Colonic mucosa (tissue), 4 donors: ENCODE data around the gene LEMD2. TPM values are rescaled to one million over a fixed set of nuclear protein-coding genes. Genes with fewer than 3 reads are reported as not detected.

ENCODE experiments used
- DNase-seq: peaks from one replicate; pipeline ENCODE4 v3.0.0-alpha.2; 2020
- H3K27ac ChIP-seq: fragments of 200-600 bp; one replicate; pipeline ENCODE4 v1.8.0; 2021
- H3K27me3 ChIP-seq: fragments of 200-600 bp; one replicate; pipeline ENCODE4 v1.8.0; 2021
- H3K36me3 ChIP-seq: fragments of 200-600 bp; one replicate; pipeline ENCODE4 v1.8.0; 2021
- H3K4me1 ChIP-seq: fragments of 200-600 bp; one replicate; pipeline ENCODE4 v1.8.0; 2021; ENCODE audit warnings: mild to moderate bottlenecking
- H3K4me3 ChIP-seq: fragments of 200-600 bp; one replicate; pipeline ENCODE4 v1.8.0; 2021
- H3K9ac ChIP-seq, 2 donors: one replicate each; pipeline ENCODE4 v1.7.0; 2013; ENCODE audit warnings: control low read depth in 2 of 2, low read depth in 2 of 2, low read length in 2 of 2
- H3K9me3 ChIP-seq: fragments of 200-600 bp; one replicate; pipeline ENCODE4 v1.8.0; 2021
- intact Hi-C: fragments of 100-400 bp; cut with DNase I; formaldehyde crosslinking; loops from one replicate; pipeline ENCODE4 v1.14.1; 2022
- total RNA-seq, 2 donors: library from RNA; stranded (reverse); fragmentation: NEBNext Ultra II Directional in 1 of 2; extraction: Animal tissue kit (Norgen Biotek cat#: 25700) in 1 of 2; gene quantifications; one replicate each; pipeline ENCODE4 v1.2.1, GENCODE V29; 2021
- TF ChIP-seq, protein P1 (sequence below): fragments of 200-600 bp; IDR thresholded peaks from one replicate; pipeline ENCODE4 v1.8.0; 2022; ENCODE audit warnings: antibody characterized with exemption, mild to moderate bottlenecking
- donor health status: healthy.
- donor health status: DM: no; HTN: no; CAD: no.
- donor health status: DM: no; HTN: no; CAD: no.

LEMD2 gene
- total RNA-seq, 2 donors from 2014 or later, result 61.6 to 68.1 TPM

DNA sequence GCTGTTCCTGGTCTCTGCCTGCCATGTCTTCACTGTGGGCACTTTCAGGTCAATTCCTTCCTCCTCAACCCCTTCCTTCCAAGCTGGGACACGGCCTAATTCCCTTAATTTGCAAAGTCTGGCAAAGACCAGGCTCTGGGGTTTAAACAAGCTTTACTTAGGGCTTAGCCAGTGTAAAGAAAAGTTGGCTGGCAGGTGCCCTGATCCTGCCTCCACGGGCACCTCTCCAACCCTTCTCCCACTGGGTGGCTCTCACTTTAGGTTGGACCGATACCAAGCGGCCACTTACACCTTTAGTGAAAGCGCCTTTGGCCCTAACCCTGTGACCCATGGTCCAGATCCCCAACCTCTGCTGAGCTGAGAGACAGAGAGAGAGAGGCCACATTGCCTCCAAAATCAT lies 28.6 kb upstream of the LEMD2 start:
- no peak overlapping the region for H3K4me3 ChIP-seq
- intact Hi-C loops, result no loop called here
- no peaks in the 10 kb centered on the region for H3K9me3 ChIP-seq
- no peaks in the 10 kb centered on the region for H3K36me3 ChIP-seq
- H3K9ac ChIP-seq, result no peak overlapping the region
- TF ChIP-seq, protein P1, sequence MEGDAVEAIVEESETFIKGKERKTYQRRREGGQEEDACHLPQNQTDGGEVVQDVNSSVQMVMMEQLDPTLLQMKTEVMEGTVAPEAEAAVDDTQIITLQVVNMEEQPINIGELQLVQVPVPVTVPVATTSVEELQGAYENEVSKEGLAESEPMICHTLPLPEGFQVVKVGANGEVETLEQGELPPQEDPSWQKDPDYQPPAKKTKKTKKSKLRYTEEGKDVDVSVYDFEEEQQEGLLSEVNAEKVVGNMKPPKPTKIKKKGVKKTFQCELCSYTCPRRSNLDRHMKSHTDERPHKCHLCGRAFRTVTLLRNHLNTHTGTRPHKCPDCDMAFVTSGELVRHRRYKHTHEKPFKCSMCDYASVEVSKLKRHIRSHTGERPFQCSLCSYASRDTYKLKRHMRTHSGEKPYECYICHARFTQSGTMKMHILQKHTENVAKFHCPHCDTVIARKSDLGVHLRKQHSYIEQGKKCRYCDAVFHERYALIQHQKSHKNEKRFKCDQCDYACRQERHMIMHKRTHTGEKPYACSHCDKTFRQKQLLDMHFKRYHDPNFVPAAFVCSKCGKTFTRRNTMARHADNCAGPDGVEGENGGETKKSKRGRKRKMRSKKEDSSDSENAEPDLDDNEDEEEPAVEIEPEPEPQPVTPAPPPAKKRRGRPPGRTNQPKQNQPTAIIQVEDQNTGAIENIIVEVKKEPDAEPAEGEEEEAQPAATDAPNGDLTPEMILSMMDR, result no peak
- no peak overlapping the region for H3K27ac ChIP-seq
- no peak for DNase-seq
- H3K4me1 ChIP-seq, result no peaks in the 10 kb centered on the region
- H3K27me3 ChIP-seq, result no peaks in the 10 kb centered on the region

DNA sequence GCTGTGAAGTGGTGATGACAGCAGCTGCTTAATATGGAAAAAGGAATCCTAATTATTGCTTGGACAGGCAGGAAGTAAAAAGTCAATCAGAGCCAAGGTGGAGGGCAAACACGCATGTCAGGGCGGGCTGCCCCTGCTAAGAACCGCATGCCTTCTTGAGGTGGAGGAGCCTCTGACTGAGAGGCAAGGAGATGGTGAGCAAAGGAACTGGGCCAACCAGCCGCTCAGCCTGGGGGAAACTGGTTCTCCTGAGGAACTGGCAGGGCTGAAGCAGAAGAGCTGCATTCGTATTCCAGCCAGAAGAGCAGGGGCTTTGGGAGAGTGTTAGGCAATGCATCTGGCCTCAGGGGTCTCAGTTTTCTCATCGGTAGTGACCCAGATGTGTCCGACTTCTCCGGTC lies 28.0 kb upstream of the LEMD2 start:
- no peaks in the 10 kb centered on the region for H3K9me3 ChIP-seq
- H3K4me3 ChIP-seq, result no peak overlapping the region
- no peak for DNase-seq
- H3K36me3 ChIP-seq, result no peaks in the 10 kb centered on the region
- intact Hi-C loops, result no loop called here
- H3K27ac ChIP-seq, result no peak overlapping the region
- TF ChIP-seq, protein P1, result no peak
- H3K27me3 ChIP-seq, result no peaks in the 10 kb centered on the region
- no peak overlapping the region for H3K9ac ChIP-seq
- no peaks in the 10 kb centered on the region for H3K4me1 ChIP-seq

DNA sequence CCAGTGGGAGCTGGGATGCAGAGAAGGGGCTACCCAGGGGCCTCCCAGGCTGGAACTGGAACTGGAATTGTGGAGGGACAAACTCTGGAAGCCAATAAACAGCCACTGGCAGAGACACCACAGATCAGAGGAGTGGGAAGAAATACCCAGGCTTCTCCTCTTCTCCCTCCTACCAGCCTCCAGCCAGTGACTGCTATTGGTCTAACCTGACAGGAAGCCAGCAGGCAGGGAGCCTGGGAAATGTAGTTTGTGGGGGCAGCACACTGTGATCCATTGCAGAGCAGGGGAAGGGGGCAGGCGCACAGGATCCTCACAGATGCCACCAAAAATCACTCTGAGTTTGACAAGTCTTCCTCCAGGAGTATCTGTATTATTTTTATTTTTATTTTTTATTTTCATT lies 26.9 kb upstream of the LEMD2 start:
- Histone ChIP-seq H3K27me3 (no peaks in the 10 kb centered on the region), H3K4me3 (no peak overlapping the region), H3K36me3 (no peaks in the 10 kb centered on the region), H3K4me1 (no peaks in the 10 kb centered on the region), H3K27ac (no peak overlapping the region), H3K9me3 (no peaks in the 10 kb centered on the region), H3K9ac (no peak overlapping the region)
- TF ChIP-seq, protein P1, result no peak
- intact Hi-C loops, result no loop called here
- no peak for DNase-seq

DNA sequence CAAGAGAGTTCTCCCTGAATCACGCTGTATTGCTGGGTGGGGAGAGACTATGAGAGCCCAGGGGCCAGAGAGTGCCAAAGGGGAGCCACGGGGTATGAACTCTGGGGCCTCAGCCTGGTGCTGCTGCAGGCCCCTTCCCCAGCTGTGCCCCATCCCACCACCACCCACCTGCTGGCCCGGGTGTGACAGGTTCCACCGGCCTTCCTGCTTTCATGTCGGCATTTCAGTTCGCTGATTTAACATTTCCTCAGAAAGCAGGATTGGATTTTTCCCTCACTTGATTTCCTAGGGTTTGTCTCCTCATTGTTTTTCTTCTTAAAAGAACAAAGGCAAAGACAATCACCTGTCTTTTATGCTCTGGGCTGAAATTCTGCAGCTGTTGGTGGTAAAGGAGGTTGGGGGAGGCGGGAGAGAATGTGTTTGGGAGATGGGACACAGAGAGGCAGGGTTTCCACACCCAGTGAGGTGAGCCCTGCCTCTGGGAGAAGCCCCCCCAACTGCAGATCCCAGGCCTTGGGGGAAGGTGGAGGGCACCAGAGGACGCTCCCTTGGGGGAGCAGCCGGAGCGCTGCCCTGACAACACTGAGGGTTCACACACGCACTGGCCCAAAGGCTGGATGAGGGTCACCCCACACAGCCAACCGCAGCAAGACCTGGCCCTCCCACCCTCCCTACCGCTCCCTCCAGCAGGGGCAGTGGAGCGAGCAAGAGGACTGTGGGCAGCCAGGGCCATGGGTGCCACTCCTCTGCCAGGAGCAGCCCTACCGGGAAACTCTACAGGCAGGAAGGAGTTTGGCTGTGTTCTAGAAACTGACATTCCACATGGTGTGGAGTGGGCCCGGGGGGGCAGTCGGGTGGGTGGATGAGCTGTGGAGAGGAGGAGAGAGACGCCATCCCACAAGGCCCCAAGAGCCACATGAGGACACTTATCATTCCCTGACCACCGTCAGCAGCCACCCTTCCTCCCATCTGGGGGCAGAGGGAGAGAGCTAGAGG lies 25.4 kb upstream of the LEMD2 start:
- H3K9me3 ChIP-seq, result no peaks in the 10 kb centered on the region
- DNase-seq, result no peak
- TF ChIP-seq, protein P1, result no peak
- intact Hi-C loops, result no loop called here
- no peak overlapping the region for H3K9ac ChIP-seq
- H3K4me1 ChIP-seq, result no peaks in the 10 kb centered on the region
- H3K27me3 ChIP-seq, result no peaks in the 10 kb centered on the region
- no peak overlapping the region for H3K4me3 ChIP-seq
- H3K36me3 ChIP-seq, result no peaks in the 10 kb centered on the region
- no peak overlapping the region for H3K27ac ChIP-seq

DNA sequence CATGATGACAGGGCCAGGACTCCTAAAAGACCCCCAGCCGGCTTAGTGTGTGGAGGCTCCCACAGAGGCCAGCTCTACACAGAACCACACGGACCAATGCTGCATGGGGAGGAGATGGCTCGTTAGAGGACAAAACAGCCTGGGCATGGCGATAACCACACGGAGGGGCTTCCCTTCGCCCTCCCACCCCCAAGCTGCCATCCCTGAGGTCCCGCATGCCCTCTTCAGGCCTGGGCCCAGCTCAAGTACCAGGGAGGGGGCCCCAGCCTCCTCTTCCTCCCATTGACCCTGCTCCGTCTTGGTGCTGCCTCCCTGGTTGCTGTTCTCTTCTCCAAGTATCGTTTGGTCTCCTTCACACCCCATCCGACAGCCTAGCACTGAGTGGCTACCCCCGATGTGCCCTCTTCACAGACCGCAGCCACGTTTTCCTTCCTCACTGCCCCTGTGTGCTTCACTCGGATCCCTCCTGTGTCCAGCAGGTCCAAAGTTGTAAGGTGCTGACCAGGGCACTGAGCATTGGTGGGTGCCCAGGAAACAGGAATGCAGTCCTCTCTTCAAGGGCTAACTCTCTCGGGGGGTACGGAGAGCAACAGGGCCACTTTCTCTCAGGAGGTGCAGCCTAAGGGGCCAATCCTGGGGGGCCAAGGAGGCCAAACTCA lies 24.4 kb upstream of the LEMD2 start:
- Histone ChIP-seq H3K27ac (no peak overlapping the region), H3K9me3 (no peaks in the 10 kb centered on the region), H3K4me1 (no peaks in the 10 kb centered on the region), H3K27me3 (no peaks in the 10 kb centered on the region), H3K9ac (no peak overlapping the region), H3K36me3 (no peaks in the 10 kb centered on the region), H3K4me3 (no peak overlapping the region)
- intact Hi-C loops, result no loop called here
- TF ChIP-seq, protein P1, result no peak
- no peak for DNase-seq
